HepG2 (cell line): ENCODE results near the gene BBC3. TPM values are rescaled to one million over a fixed set of nuclear protein-coding genes. Genes with fewer than 3 reads are reported as not detected.

Experiments
- ETS1 ChIP-seq: sonication (generic); formaldehyde crosslinking; IDR thresholded peaks from 2 replicates; pipeline ENCODE4 v1.4.0; 2020; ENCODE audit warnings: missing genetic modification reagents
- GATA4 ChIP-seq: sonication (generic); IDR thresholded peaks from 2 replicates; pipeline ENCODE4 v1.6.1; 2016; ENCODE audit warnings: antibody characterized with exemption, low read depth, borderline replicate concordance
- IKZF5 ChIP-seq: IDR thresholded peaks from 2 replicates; pipeline ENCODE4 v1.6.1; 2018; ENCODE audit warnings: missing genetic modification reagents, mild to moderate bottlenecking, missing compliant biosample characterization
- RXRB ChIP-seq: IDR thresholded peaks from 2 replicates; pipeline ENCODE4 v1.6.1; 2016; ENCODE audit warnings: borderline replicate concordance, missing genetic modification reagents, missing compliant biosample characterization
- XRCC5 ChIP-seq: fragments of 200-400 bp; formaldehyde crosslinking; optimal IDR thresholded peaks from 2 replicates; pipeline ENCODE3; 2017; ENCODE audit warnings: mild to moderate bottlenecking, low read length
- ZFY ChIP-seq: sonication (generic); formaldehyde crosslinking; IDR thresholded peaks from 2 replicates; pipeline ENCODE4 v1.4.0; 2020; ENCODE audit warnings: missing genetic modification reagents
- ZNF839 ChIP-seq: sonication (generic); formaldehyde crosslinking; IDR thresholded peaks from 2 replicates; pipeline ENCODE4 v1.4.0; 2020; ENCODE audit warnings: missing genetic modification reagents, mild to moderate bottlenecking, borderline replicate concordance
- polyA plus RNA-seq, 8 experiments: library from polyadenylated mRNA; depleted of rRNA in 3 of 8; stranded (reverse) in 7 of 8; unstranded in 1 of 8; fragments of >200 nt; fragmentation: Illumina TruSeq in 4 of 8; extraction: Trizol in 4 of 8; gene quantifications; 2 replicates each; pipeline versions ENCODE4 v1.2.1 to v1.2.3, GENCODE V29; 2011 to 2016; ENCODE audit warnings: low read depth in 4 of 8, missing spikeins in 1 of 8, mixed read lengths in 1 of 8; ENCODE audit not compliant: insufficient read depth in 1 of 8
- total RNA-seq, 5 experiments: library from RNA; depleted of rRNA; stranded (reverse); fragments of >200 nt; fragmentation: Illumina TruSeq; extraction: Trizol; gene quantifications; 2 replicates each; pipeline ENCODE4 v1.2.3, GENCODE V29; 2016; ENCODE audit warnings: low read depth in 1 of 5
- TF ChIP-seq, protein P1 (sequence below): sonication (generic); formaldehyde crosslinking; IDR thresholded peaks from 2 replicates; pipeline ENCODE4 v1.5.0; 2020; ENCODE audit warnings: mild to moderate bottlenecking, missing genetic modification reagents, borderline replicate concordance
- TF ChIP-seq, protein P2 (sequence below): sonication (generic); formaldehyde crosslinking; conservative IDR thresholded peaks from 2 replicates; pipeline ENCODE4 v1.4.0; 2020; ENCODE audit warnings: missing genetic modification reagents

BBC3 gene
- total and polyA plus RNA-seq, 2 of the 13 experiments (the other 11 are each of a cell fraction or from before 2014, with no cell fraction given) = 6.1 to 8.8 TPM

DNA sequence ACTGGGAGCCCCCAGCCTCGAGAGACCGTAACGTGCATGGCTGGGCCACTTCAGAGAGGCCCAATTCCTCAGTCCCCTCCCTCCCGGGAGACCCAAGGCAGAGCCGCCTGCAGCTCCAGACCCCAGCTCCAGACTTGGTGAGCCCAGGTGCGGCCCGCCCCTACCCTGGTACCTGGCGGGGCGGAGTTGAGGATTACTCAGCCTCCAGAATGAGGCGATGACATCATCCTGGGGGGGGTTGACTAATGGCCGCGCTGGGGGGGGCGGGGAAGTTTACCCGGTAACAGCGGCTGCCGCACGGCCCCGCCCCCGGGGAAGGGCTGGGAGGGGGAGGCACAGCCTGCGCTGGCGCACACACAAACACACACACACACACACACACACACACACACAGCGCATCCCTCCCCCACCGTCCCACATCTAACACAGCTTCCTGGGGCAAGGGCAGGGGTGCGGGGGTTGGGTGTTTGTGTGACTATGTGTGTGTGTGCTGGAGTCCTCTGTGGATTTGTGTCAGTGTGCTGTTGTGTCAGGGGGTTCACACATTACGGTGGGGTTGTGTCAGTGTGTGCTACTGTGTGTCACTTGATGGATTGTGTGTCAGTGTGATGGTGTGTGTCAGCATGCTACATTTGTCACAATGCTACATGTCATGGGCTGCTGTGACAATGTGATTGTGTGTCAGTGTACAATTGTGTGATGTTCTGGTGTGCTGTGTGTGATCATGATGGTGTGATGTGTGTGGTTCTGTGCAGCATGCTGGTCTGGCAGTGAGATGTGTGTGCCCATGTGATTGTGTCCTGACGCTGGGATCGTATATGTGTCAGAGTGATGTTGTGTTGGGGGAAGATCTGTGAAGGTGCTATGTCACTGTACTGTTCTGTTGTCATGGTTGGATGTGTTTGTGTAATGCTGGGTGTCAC, 10.3 kb upstream of the BBC3 start (continued):
- TF ChIP-seq, protein P1, sequence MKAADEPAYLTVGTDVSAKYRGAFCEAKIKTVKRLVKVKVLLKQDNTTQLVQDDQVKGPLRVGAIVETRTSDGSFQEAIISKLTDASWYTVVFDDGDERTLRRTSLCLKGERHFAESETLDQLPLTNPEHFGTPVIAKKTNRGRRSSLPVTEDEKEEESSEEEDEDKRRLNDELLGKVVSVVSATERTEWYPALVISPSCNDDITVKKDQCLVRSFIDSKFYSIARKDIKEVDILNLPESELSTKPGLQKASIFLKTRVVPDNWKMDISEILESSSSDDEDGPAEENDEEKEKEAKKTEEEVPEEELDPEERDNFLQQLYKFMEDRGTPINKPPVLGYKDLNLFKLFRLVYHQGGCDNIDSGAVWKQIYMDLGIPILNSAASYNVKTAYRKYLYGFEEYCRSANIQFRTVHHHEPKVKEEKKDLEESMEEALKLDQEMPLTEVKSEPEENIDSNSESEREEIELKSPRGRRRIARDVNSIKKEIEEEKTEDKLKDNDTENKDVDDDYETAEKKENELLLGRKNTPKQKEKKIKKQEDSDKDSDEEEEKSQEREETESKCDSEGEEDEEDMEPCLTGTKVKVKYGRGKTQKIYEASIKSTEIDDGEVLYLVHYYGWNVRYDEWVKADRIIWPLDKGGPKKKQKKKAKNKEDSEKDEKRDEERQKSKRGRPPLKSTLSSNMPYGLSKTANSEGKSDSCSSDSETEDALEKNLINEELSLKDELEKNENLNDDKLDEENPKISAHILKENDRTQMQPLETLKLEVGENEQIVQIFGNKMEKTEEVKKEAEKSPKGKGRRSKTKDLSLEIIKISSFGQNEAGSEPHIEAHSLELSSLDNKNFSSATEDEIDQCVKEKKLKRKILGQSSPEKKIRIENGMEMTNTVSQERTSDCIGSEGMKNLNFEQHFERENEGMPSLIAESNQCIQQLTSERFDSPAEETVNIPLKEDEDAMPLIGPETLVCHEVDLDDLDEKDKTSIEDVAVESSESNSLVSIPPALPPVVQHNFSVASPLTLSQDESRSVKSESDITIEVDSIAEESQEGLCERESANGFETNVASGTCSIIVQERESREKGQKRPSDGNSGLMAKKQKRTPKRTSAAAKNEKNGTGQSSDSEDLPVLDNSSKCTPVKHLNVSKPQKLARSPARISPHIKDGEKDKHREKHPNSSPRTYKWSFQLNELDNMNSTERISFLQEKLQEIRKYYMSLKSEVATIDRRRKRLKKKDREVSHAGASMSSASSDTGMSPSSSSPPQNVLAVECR (CRISPR knock-in tag) = peak; percentile 5; the same call in 1 of the 2 replicates
- no peak for TF ChIP-seq ETS1
- TF ChIP-seq ZFY (CRISPR knock-in tag) = 0 out of 2 replicates have a peak, but pooled peaks have one; percentile 27
- peak; percentile 8 for TF ChIP-seq XRCC5
- 0 out of 2 replicates have a peak, but pooled peaks have one; percentile 23 for TF ChIP-seq RXRB (CRISPR knock-in tag)
- TF ChIP-seq ZNF839 (CRISPR knock-in tag) = no peak
- TF ChIP-seq, protein P2, sequence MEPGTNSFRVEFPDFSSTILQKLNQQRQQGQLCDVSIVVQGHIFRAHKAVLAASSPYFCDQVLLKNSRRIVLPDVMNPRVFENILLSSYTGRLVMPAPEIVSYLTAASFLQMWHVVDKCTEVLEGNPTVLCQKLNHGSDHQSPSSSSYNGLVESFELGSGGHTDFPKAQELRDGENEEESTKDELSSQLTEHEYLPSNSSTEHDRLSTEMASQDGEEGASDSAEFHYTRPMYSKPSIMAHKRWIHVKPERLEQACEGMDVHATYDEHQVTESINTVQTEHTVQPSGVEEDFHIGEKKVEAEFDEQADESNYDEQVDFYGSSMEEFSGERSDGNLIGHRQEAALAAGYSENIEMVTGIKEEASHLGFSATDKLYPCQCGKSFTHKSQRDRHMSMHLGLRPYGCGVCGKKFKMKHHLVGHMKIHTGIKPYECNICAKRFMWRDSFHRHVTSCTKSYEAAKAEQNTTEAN (CRISPR knock-in tag) = 0 out of 2 replicates have a peak, but pooled peaks have one; percentile 24
- no peak for TF ChIP-seq GATA4
- TF ChIP-seq IKZF5 (CRISPR knock-in tag) = 0 out of 2 replicates have a peak, but pooled peaks have one; percentile 19
